T1000 (cell line): ENCODE measurements around the gene RRAD.

Experiments
- DNase-seq: peaks from one replicate; lab custom pipeline; 2025; ENCODE audit warnings: mixed read lengths; lab: John Stamatoyannopoulos, UW

Gene RRAD

GRCh38 chr16:66917741-66918140 lies 7.6 kb downstream of the RRAD start:
- DNase-seq: no peak

- no peak for DNase-seq
Measured at GRCh38 chr16:66916518-66916917, 8.8 kb downstream of the RRAD start.

- no peak for DNase-seq
Measured at GRCh38 chr16:66915041-66915440, 10.3 kb downstream of the RRAD start.

GRCh38 chr16:66914541-66914940 lies 10.8 kb downstream of the RRAD start:
- DNase-seq: no peak

GRCh38 chr16:66913711-66914110 lies 11.6 kb downstream of the RRAD start:
- DNase-seq: no peak

- DNase-seq: no peak
Measured at GRCh38 chr16:66913081-66913480, 12.3 kb downstream of the RRAD start.

GRCh38 chr16:66911801-66912200 lies 13.5 kb downstream of the RRAD start:
- no peak for DNase-seq

GRCh38 chr16:66911112-66911511 lies 14.2 kb downstream of the RRAD start:
- no peak for DNase-seq

- no peak for DNase-seq
Measured at GRCh38 chr16:66910175-66910940, 15.0 kb downstream of the RRAD start.

- no peak for DNase-seq
Measured at GRCh38 chr16:66908762-66909559, 16.4 kb downstream of the RRAD start.

GRCh38 chr16:66908116-66908515 lies 17.2 kb downstream of the RRAD start:
- no peak for DNase-seq

GRCh38 chr16:66906916-66907836 lies 18.2 kb downstream of the RRAD start:
- no peak for DNase-seq

GRCh38 chr16:66905633-66906539 lies 19.4 kb downstream of the RRAD start:
- DNase-seq: no peak

- DNase-seq: no peak
Measured at GRCh38 chr16:66904846-66905632, 20.3 kb downstream of the RRAD start.

- no peak for DNase-seq
Measured at GRCh38 chr16:66904428-66904845, 20.9 kb downstream of the RRAD start.

- DNase-seq: no peak
Measured at GRCh38 chr16:66903544-66904427, 21.5 kb downstream of the RRAD start.

- no peak for DNase-seq
Measured at GRCh38 chr16:66902648-66903543, 22.4 kb downstream of the RRAD start.

GRCh38 chr16:66901626-66902025 lies 23.7 kb downstream of the RRAD start:
- DNase-seq: no peak
